ENCODE results near the gene C1orf232. TPM values are rescaled to one million over a fixed set of nuclear protein-coding genes. Genes with fewer than 3 reads are reported as not detected.

Gene C1orf232
- total RNA-seq, 4 donors from 2014 or later, result not detected

GRCh38 chr1:26119892-26120608 is 48.7 kb downstream of the C1orf232 start:
- DNase-seq (ENCODE audit: extremely low spot score), result no peak
- peaks cover 6 to 34% (median 14%) of the 10 kb centered on the region in 4 donors for H3K4me1 ChIP-seq
- H3K9me3 ChIP-seq, result no peaks in the 10 kb centered on the region
- intact Hi-C loops (cut with DNase I), result no loop called here
- H3K36me3 ChIP-seq, result peaks cover 0 to 60% (median 26%) of the 10 kb centered on the region in 4 donors
- H3K27me3 ChIP-seq, result no peaks in the 10 kb centered on the region
- no peak overlapping the region for H3K4me3 ChIP-seq
- TF ChIP-seq CTCF (IDR thresholded peaks at IDR 0.05) (no peak), POLR2AphosphoS5 (IDR thresholded peaks at IDR 0.05) (no peak), EP300 (IDR thresholded peaks at IDR 0.05) (no peak), POLR2A (IDR thresholded peaks at IDR 0.05; ENCODE audit: low read depth) (no peak)
- 77% methylated on average over 9 of the region's 9 CpGs for WGBS
- H3K27ac ChIP-seq (replicated peaks in 1 of 4), result no peak overlapping the region

- Histone ChIP-seq H3K36me3 (peaks cover 0 to 52% (median 27%) of the 10 kb centered on the region in 4 donors), H3K9me3 (no peaks in the 10 kb centered on the region), H3K4me1 (peaks cover 25 to 35% (median 27%) of the 10 kb centered on the region in 4 donors), H3K4me3 (no peak overlapping the region), H3K27me3 (no peaks in the 10 kb centered on the region), H3K27ac (replicated peaks in 1 of 4) (no peak overlapping the region)
- intact Hi-C loops (cut with DNase I), result loop anchor here (5.0 kb wide), 1 partner anchor 118 kb away; the partner anchor contains the start of gene CEP85
- 77% methylated on average over 12 of the region's 12 CpGs for WGBS
- no peak for DNase-seq (ENCODE audit: extremely low spot score)
- TF ChIP-seq EP300 (IDR thresholded peaks at IDR 0.05) (no peak), POLR2A (IDR thresholded peaks at IDR 0.05; ENCODE audit: low read depth) (no peak), POLR2AphosphoS5 (IDR thresholded peaks at IDR 0.05) (no peak), CTCF (IDR thresholded peaks at IDR 0.05) (no peak)
Observed at GRCh38 chr1:26114165-26114927, 54.4 kb downstream of the C1orf232 start.

Other genes with a start within 250 kb of the C1orf232 start
- gene PAFAH2, start 170.9 kb downstream of the C1orf232 start, total RNA-seq, result 1 to 10 TPM; 6.1 to 10.0 (median 9.2) TPM
- gene EXTL1, start 147.2 kb downstream of the C1orf232 start, total RNA-seq, result 1 to 10 TPM in 1 of 4 donors, under 1 TPM in 2, not detected in 1; 0.33 to 2.1 (median 0.97) TPM
- gene SLC30A2, start 122.8 kb downstream of the C1orf232 start, total RNA-seq, result under 1 TPM in 1 of 4 donors, not detected in 3; 0.17 TPM
- 1 to 10 TPM in 2 of 4 donors, under 1 TPM in 1, not detected in 1; 0.42 to 4.1 (median 2.1) TPM for gene TRIM63, start 101.3 kb downstream of the C1orf232 start, total RNA-seq
- 1 to 10 TPM; 5.1 to 6.4 (median 5.7) TPM for gene PDIK1L, start 57.1 kb downstream of the C1orf232 start, total RNA-seq
- gene FAM110D, start 9.9 kb downstream of the C1orf232 start, total RNA-seq, result 10 to 100 TPM in 2 of 4 donors, 1 to 10 TPM in 2; 2.9 to 17.9 (median 11.6) TPM
- 10 to 100 TPM; 10.4 to 41.6 (median 22.5) TPM for gene ZNF593, start 945 bp upstream of the C1orf232 start, total RNA-seq
- not detected for gene ZNF593OS, start 2.9 kb upstream of the C1orf232 start, total RNA-seq
- gene CNKSR1, start 8.5 kb upstream of the C1orf232 start, total RNA-seq, result 1 to 10 TPM; 1.4 to 2.6 (median 1.9) TPM
- gene CATSPER4, start 21.6 kb upstream of the C1orf232 start, total RNA-seq, result not detected
- 1 to 10 TPM; 3.0 to 6.3 (median 4.8) TPM for gene CEP85, start 65.2 kb upstream of the C1orf232 start, total RNA-seq
- 10 to 100 TPM; 52.7 to 81.7 (median 59.8) TPM for gene SH3BGRL3, start 111.1 kb upstream of the C1orf232 start, total RNA-seq
- gene UBXN11, start 137.7 kb upstream of the C1orf232 start, total RNA-seq, result 10 to 100 TPM in 2 of 4 donors, 1 to 10 TPM in 2; 7.1 to 13.3 (median 10.1) TPM
- 10 to 100 TPM in 1 of 4 donors, 1 to 10 TPM in 2, not detected in 1; 3.8 to 14.0 (median 7.1) TPM for gene CD52, start 149.0 kb upstream of the C1orf232 start, total RNA-seq
- gene CRYBG2, start 185.2 kb upstream of the C1orf232 start, total RNA-seq, result under 1 TPM in 2 of 4 donors, not detected in 2; 0.42 to 0.86 TPM
- not detected for gene ZNF683, start 203.8 kb upstream of the C1orf232 start, total RNA-seq
- gene LIN28A, start 241.9 kb upstream of the C1orf232 start, total RNA-seq, result not detected

Data from esophagus muscularis mucosa (tissue), 4 donors.